ENCODE results near the gene ATP6V0E1.

DNA sequence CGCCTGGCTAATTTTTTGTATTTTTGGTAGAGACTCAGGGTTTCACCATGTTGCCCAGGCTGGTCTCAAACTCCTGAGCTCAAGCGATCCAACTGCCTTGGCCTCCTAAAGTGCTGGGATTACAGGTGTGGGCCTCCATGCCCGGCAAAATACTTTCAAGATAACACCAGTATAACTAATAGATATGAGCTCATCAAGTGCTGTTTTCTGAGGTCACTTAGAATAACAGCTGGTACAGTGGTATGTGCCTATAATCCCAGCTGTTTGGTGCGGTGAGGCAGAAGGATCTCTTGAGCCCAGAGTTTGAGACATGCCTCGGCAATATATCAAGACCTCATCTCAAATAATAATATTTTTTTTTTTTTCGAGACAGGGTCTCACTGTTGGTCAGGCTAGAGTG lies 42.1 kb downstream of the ATP6V0E1 start:
- TF ChIP-seq, protein P1, sequence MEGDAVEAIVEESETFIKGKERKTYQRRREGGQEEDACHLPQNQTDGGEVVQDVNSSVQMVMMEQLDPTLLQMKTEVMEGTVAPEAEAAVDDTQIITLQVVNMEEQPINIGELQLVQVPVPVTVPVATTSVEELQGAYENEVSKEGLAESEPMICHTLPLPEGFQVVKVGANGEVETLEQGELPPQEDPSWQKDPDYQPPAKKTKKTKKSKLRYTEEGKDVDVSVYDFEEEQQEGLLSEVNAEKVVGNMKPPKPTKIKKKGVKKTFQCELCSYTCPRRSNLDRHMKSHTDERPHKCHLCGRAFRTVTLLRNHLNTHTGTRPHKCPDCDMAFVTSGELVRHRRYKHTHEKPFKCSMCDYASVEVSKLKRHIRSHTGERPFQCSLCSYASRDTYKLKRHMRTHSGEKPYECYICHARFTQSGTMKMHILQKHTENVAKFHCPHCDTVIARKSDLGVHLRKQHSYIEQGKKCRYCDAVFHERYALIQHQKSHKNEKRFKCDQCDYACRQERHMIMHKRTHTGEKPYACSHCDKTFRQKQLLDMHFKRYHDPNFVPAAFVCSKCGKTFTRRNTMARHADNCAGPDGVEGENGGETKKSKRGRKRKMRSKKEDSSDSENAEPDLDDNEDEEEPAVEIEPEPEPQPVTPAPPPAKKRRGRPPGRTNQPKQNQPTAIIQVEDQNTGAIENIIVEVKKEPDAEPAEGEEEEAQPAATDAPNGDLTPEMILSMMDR (IDR thresholded peaks at IDR 0.05; ENCODE audit: extremely low read depth in 1 of 2, insufficient read depth in 1 of 2, low read depth in 1 of 2, low read length in 2 of 2): no peak
- TF ChIP-seq POLR2A (IDR thresholded peaks at IDR 0.05; ENCODE audit: low read depth, low read length): no peak
- no peak for TF ChIP-seq EZH2 (IDR thresholded peaks at IDR 0.05; ENCODE audit: borderline replicate concordance, low read depth, low read length, severe bottlenecking)

Data from endothelial cell of umbilical vein (primary cell).